Endothelial cell (in vitro differentiated cells): Measurements from ENCODE around the gene CDC42BPG. TPM values are rescaled to one million over a fixed set of nuclear protein-coding genes. Genes with fewer than 3 reads are reported as not detected.
"Not testable (repeated sequence)": the region's sequence is repeated elsewhere in the genome, so short reads cannot be mapped to it uniquely, and the experiment has no call there.

ENCODE experiments used
- DNase-seq: peaks from one replicate; pipeline ENCODE4 v3.0.0; 2021; ENCODE audit warnings: low spot score
- H3K27ac Mint-ChIP-seq: one replicate; pipeline ENCODE4 v1.8.0; 2021; ENCODE audit warnings: mixed read lengths, inconsistent platforms; ENCODE audit not compliant: unreplicated experiment
- H3K27me3 Mint-ChIP-seq: one replicate; pipeline ENCODE4 v1.8.0; 2021; ENCODE audit warnings: mild to moderate bottlenecking, moderate library complexity, mixed read lengths, inconsistent platforms; ENCODE audit not compliant: unreplicated experiment
- H3K36me3 Mint-ChIP-seq: one replicate; pipeline ENCODE4 v1.8.0; 2021; ENCODE audit warnings: mild to moderate bottlenecking, low read depth, mixed read lengths, inconsistent platforms; ENCODE audit not compliant: unreplicated experiment
- H3K4me1 Mint-ChIP-seq: one replicate; pipeline ENCODE4 v1.8.0; 2021; ENCODE audit warnings: mild to moderate bottlenecking, mixed read lengths, inconsistent platforms; ENCODE audit not compliant: unreplicated experiment
- H3K4me3 Mint-ChIP-seq: one replicate; pipeline ENCODE4 v1.8.0; 2021; ENCODE audit warnings: mild to moderate bottlenecking, mixed read lengths, inconsistent platforms; ENCODE audit not compliant: unreplicated experiment
- H3K9me3 Mint-ChIP-seq: one replicate; pipeline ENCODE4 v1.8.0; 2021; ENCODE audit warnings: mixed read lengths, inconsistent platforms; ENCODE audit not compliant: unreplicated experiment
- total RNA-seq: library from RNA; stranded (reverse); fragmentation: NEBNext Ultra II Directional; extraction: Animal tissue kit (Norgen Biotek cat#: 25700); gene quantifications from one replicate; pipeline ENCODE4 v1.2.1, GENCODE V29; 2021; ENCODE audit not compliant: unreplicated experiment
- TF ChIP-seq, protein P1 (sequence below): fragments of 200-600 bp; sonication (generic); IDR thresholded peaks from one replicate; pipeline ENCODE4 v1.5.0; 2021; ENCODE audit warnings: antibody characterized with exemption; ENCODE audit not compliant: unreplicated experiment

The CDC42BPG gene
- total RNA-seq, 1 donor from 2014 or later, result 4.1 TPM

GRCh38 chr11:64849598-64850356, 5.3 kb upstream of the CDC42BPG start:
- peaks cover 6% of the 10 kb centered on the region for H3K4me1 Mint-ChIP-seq
- TF ChIP-seq, protein P1, sequence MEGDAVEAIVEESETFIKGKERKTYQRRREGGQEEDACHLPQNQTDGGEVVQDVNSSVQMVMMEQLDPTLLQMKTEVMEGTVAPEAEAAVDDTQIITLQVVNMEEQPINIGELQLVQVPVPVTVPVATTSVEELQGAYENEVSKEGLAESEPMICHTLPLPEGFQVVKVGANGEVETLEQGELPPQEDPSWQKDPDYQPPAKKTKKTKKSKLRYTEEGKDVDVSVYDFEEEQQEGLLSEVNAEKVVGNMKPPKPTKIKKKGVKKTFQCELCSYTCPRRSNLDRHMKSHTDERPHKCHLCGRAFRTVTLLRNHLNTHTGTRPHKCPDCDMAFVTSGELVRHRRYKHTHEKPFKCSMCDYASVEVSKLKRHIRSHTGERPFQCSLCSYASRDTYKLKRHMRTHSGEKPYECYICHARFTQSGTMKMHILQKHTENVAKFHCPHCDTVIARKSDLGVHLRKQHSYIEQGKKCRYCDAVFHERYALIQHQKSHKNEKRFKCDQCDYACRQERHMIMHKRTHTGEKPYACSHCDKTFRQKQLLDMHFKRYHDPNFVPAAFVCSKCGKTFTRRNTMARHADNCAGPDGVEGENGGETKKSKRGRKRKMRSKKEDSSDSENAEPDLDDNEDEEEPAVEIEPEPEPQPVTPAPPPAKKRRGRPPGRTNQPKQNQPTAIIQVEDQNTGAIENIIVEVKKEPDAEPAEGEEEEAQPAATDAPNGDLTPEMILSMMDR, result no peak
- H3K9me3 Mint-ChIP-seq, result no peaks in the 10 kb centered on the region
- no peak overlapping the region for H3K4me3 Mint-ChIP-seq
- peaks cover 10% of the 10 kb centered on the region for H3K27me3 Mint-ChIP-seq
- H3K36me3 Mint-ChIP-seq, result no peaks in the 10 kb centered on the region
- H3K27ac Mint-ChIP-seq, result no peak overlapping the region
- no peak for DNase-seq

- Mint-ChIP-seq H3K4me3 (no peak overlapping the region), H3K9me3 (no peaks in the 10 kb centered on the region), H3K4me1 (peaks cover 6% of the 10 kb centered on the region), H3K36me3 (no peaks in the 10 kb centered on the region), H3K27me3 (peaks cover 8% of the 10 kb centered on the region), H3K27ac (no peak overlapping the region)
- TF ChIP-seq, protein P1, result no peak
- no peak for DNase-seq
These were observed 4.6 kb upstream of the CDC42BPG start for GRCh38 chr11:64848826-64849597.

DNA sequence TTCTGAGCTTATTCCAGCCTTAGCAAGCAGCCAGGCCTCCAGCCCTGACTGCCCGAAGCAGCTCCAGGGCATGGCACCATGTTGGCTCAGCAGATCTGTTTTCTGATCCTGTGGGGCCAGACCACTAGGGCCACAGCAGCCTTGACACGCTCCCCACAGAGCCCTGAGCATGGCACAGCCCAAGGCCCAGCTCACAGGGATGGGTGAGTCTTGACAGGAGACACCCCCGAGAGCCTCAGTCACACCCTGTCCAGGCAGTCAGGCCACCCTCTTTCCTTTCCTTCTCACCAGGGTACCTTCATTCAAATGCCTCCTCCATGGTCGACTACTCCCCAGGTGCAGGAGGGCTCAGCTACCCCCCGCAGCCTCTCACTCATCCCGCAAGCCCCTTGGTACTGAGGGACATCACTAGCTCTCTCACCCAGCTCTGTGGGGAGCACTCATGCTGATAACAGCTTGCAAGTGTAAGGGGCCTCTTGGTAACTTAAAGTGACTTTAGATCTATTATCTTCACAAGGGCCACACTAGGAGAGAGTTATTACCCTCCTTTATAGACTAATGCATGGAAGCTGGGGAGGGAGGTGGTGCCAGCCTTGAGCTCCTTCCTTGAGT, 3.9 kb upstream of the CDC42BPG start:
- Mint-ChIP-seq H3K4me1 (peaks cover 9% of the 10 kb centered on the region), H3K36me3 (no peaks in the 10 kb centered on the region), H3K27ac (no peak overlapping the region), H3K27me3 (peaks cover 11% of the 10 kb centered on the region), H3K4me3 (no peak overlapping the region), H3K9me3 (no peaks in the 10 kb centered on the region)
- DNase-seq, result no peak
- TF ChIP-seq, protein P1, result no peak

- Mint-ChIP-seq H3K9me3 (no peaks in the 10 kb centered on the region), H3K4me3 (no peak overlapping the region), H3K4me1 (peaks cover 9% of the 10 kb centered on the region), H3K27me3 (peaks cover 11% of the 10 kb centered on the region), H3K27ac (no peak overlapping the region), H3K36me3 (no peaks in the 10 kb centered on the region)
- peak; percentile 97 for DNase-seq
- TF ChIP-seq, protein P1, result peak; percentile 92
These were observed 2.7 kb upstream of the CDC42BPG start for GRCh38 chr11:64846998-64847666.

- H3K27me3 Mint-ChIP-seq, result peaks cover 11% of the 10 kb centered on the region
- H3K4me3 Mint-ChIP-seq, H3K36me3 Mint-ChIP-seq, H3K4me1 Mint-ChIP-seq, H3K27ac Mint-ChIP-seq, DNase-seq, H3K9me3 Mint-ChIP-seq: not testable (repeated sequence)
These were observed 1.3 kb upstream of the CDC42BPG start for GRCh38 chr11:64845776-64846129.
